A673 (cell line): ENCODE results near the gene CCN5. TPM values are rescaled to one million over a fixed set of nuclear protein-coding genes. Genes with fewer than 3 reads are reported as not detected.

ENCODE experiments used
- BruUV-seq: library from RNA; stranded (reverse); fragments of 400-500 nt; replicated peaks from 2 replicates; lab custom pipeline; 2021; lab: Mats Ljungman, UMichigan
- CTCF ChIA-PET: fragments of 300-600 bp; sonication (Branson Sonifier 250); formaldehyde crosslinking; loops from one replicate; lab custom pipeline; 2022; ENCODE audit warnings: antibody characterized with exemption; lab: Charles Lee
- POLR2A ChIA-PET: fragments of 300-600 bp; sonication (Branson Sonifier 250); formaldehyde crosslinking; loops from one replicate; lab custom pipeline; 2022; ENCODE audit warnings: antibody characterized with exemption; ENCODE audit not compliant: low non-redundant PET; lab: Charles Lee
- DNase-seq: peaks from one replicate; pipeline ENCODE4 v3.0.0-alpha.2; 2015; ENCODE audit warnings: low spot score
- H3K27ac ChIP-seq: fragments of 200-600 bp; sonication (generic); 2 replicates; pipeline ENCODE4 v1.5.1; 2016; ENCODE audit warnings: mixed run types, low read depth, mild to moderate bottlenecking, mixed read lengths, antibody characterized with exemption, low read length; ENCODE audit not compliant: poor library complexity, severe bottlenecking
- H3K27me3 ChIP-seq: fragments of 200-600 bp; sonication (generic); replicated peaks from 2 replicates; pipeline ENCODE4 v1.6.1; 2017; ENCODE audit warnings: mixed run types, low read depth, mild to moderate bottlenecking, mixed read lengths, antibody characterized with exemption, low read length; ENCODE audit not compliant: insufficient read depth, poor library complexity
- H3K36me3 ChIP-seq: fragments of 200-600 bp; sonication (generic); 2 replicates; pipeline ENCODE4 v1.6.1; 2016; ENCODE audit warnings: mixed run types, mild to moderate bottlenecking, mixed read lengths, antibody characterized with exemption, low read length; ENCODE audit not compliant: insufficient read depth, poor library complexity, severe bottlenecking
- H3K4me1 ChIP-seq: fragments of 200-600 bp; sonication (generic); 2 replicates; pipeline ENCODE4 v1.6.1; 2017; ENCODE audit warnings: mixed run types, mild to moderate bottlenecking, mixed read lengths, antibody characterized with exemption, low read length; ENCODE audit not compliant: insufficient read depth, poor library complexity, severe bottlenecking
- H3K4me3 ChIP-seq: fragments of 200-600 bp; sonication (generic); 2 replicates; pipeline ENCODE4 v1.5.1; 2016; ENCODE audit warnings: low read depth, mixed run types, mild to moderate bottlenecking, mixed read lengths, low read length; ENCODE audit not compliant: poor library complexity, severe bottlenecking
- H3K9me3 ChIP-seq: fragments of 200-600 bp; sonication (generic); 2 replicates; pipeline ENCODE4 v1.6.1; 2016; ENCODE audit warnings: mixed run types, low read depth, mild to moderate bottlenecking, mixed read lengths, antibody characterized with exemption, low read length; ENCODE audit not compliant: poor library complexity, severe bottlenecking
- CTCF ChIP-seq: fragments of 300-800, 200-600 bp; sonication (generic); conservative IDR thresholded peaks from 2 replicates; pipeline ENCODE4 v1.5.1; 2017; ENCODE audit warnings: low read depth, mild to moderate bottlenecking, antibody characterized with exemption, low read length, moderate library complexity, mixed read lengths
- EZH2 ChIP-seq: fragments of 200-600 bp; sonication (generic); IDR thresholded peaks from 2 replicates; pipeline ENCODE4 v1.6.1; 2017; ENCODE audit warnings: borderline replicate concordance, low read depth, mild to moderate bottlenecking, mixed read lengths, antibody characterized with exemption, low read length; ENCODE audit not compliant: poor library complexity, severe bottlenecking
- intact Hi-C: fragments of 100-400 bp; cut with micrococcal nuclease; formaldehyde crosslinking; loops from one replicate; pipeline ENCODE4 v1.10.0; 2022; ENCODE audit not compliant: unreplicated experiment
- total RNA-seq: library from RNA; stranded (reverse); gene quantifications from 2 replicates; pipeline ENCODE4 v1.2.3, GENCODE V29; 2021

Gene CCN5
- total RNA-seq, 1 experiment from 2014 or later: not detected

- peak; percentile 64 for DNase-seq
- TF ChIP-seq CTCF (no peak), EZH2 (no peak)
- intact Hi-C loops: no loop called here
- BruUV-seq: no TSS peak
- H3K27me3 ChIP-seq: no peaks in the 10 kb centered on the region
- H3K27ac ChIP-seq: no peak overlapping the region
- no peaks in the 10 kb centered on the region for H3K36me3 ChIP-seq
- peaks cover 11% of the 10 kb centered on the region for H3K4me1 ChIP-seq
- CTCF ChIA-PET: no interaction called here
- POLR2A ChIA-PET: no interaction called here
- H3K4me3 ChIP-seq: no peak overlapping the region
- no peaks in the 10 kb centered on the region for H3K9me3 ChIP-seq
These were observed 13.8 kb downstream of the CCN5 start for GRCh38 chr20:44728801-44729443.

- H3K9me3 ChIP-seq: no peaks in the 10 kb centered on the region
- H3K36me3 ChIP-seq: no peaks in the 10 kb centered on the region
- intact Hi-C loops: loop anchor here (5.0 to 10.0 kb wide), 2 partner anchors 343 to 516 kb away; partner anchors contain the start of gene OSER1
- H3K27ac ChIP-seq: no peak overlapping the region
- TF ChIP-seq CTCF (no peak), EZH2 (no peak)
- BruUV-seq: no TSS peak
- peak; percentile 35 for DNase-seq
- ChIA-PET CTCF (interaction anchor here (0.7 kb wide), 1 partner anchor 315 kb away, joined by 5 read pairs; no protein-coding TSS in a partner anchor), POLR2A (no interaction called here)
- no peaks in the 10 kb centered on the region for H3K27me3 ChIP-seq
- H3K4me3 ChIP-seq: no peak overlapping the region
- H3K4me1 ChIP-seq: peaks cover 17% of the 10 kb centered on the region
These were observed 15.3 kb downstream of the CCN5 start for GRCh38 chr20:44730441-44730840.

- intact Hi-C loops: loop anchor here (5.0 to 10.0 kb wide), 2 partner anchors 344 to 517 kb away; partner anchors contain the start of gene OSER1
- no peaks in the 10 kb centered on the region for H3K9me3 ChIP-seq
- ChIA-PET POLR2A (no interaction called here), CTCF (interaction anchor here (0.6 to 1.0 kb wide), 2 partner anchors 9 to 46 kb away, joined by 3 to 4 read pairs; no protein-coding TSS in a partner anchor)
- DNase-seq: no peak
- no peaks in the 10 kb centered on the region for H3K36me3 ChIP-seq
- no peak overlapping the region for H3K27ac ChIP-seq
- H3K4me3 ChIP-seq: no peak overlapping the region
- TF ChIP-seq CTCF (no peak), EZH2 (no peak)
- H3K27me3 ChIP-seq: no peaks in the 10 kb centered on the region
- peaks cover 23% of the 10 kb centered on the region for H3K4me1 ChIP-seq
- no TSS peak for BruUV-seq
These were observed 16.5 kb downstream of the CCN5 start for GRCh38 chr20:44731657-44732056.
